Upper lobe of left lung (tissue), 4 donors: ENCODE measurements around the gene BTG2.

Source experiments
- POLR2A ChIP-seq, 4 donors: fragments of 450-650 bp; IDR thresholded peaks; one replicate each; pipeline ENCODE4 v1.5.1; 2016 to 2017; ENCODE audit warnings: antibody characterized with exemption in 4 of 4, mild to moderate bottlenecking in 2 of 4
- POLR2AphosphoS5 ChIP-seq, 2 donors: sonication (generic); formaldehyde crosslinking; IDR thresholded peaks; one replicate each; pipeline ENCODE4 v1.5.1; 2017; ENCODE audit warnings: antibody characterized with exemption in 2 of 2
- TF ChIP-seq, protein P1 (sequence below), 6 experiments: fragments of 450-650 bp in 4 of 6; fragments of 200-600 bp in 2 of 6; sonication (generic) in 2 of 6; IDR thresholded peaks; one replicate each; pipeline ENCODE4 v1.5.1; 2016 to 2019; ENCODE audit warnings: antibody characterized with exemption in 6 of 6

GRCh38 chr1:203267912-203268311 lies 37.4 kb upstream of the BTG2 start:
- TF ChIP-seq, protein P1, sequence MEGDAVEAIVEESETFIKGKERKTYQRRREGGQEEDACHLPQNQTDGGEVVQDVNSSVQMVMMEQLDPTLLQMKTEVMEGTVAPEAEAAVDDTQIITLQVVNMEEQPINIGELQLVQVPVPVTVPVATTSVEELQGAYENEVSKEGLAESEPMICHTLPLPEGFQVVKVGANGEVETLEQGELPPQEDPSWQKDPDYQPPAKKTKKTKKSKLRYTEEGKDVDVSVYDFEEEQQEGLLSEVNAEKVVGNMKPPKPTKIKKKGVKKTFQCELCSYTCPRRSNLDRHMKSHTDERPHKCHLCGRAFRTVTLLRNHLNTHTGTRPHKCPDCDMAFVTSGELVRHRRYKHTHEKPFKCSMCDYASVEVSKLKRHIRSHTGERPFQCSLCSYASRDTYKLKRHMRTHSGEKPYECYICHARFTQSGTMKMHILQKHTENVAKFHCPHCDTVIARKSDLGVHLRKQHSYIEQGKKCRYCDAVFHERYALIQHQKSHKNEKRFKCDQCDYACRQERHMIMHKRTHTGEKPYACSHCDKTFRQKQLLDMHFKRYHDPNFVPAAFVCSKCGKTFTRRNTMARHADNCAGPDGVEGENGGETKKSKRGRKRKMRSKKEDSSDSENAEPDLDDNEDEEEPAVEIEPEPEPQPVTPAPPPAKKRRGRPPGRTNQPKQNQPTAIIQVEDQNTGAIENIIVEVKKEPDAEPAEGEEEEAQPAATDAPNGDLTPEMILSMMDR (IDR thresholded peaks at IDR 0.05) = no peak
- TF ChIP-seq POLR2A (IDR thresholded peaks at IDR 0.05) (no peak), POLR2AphosphoS5 (IDR thresholded peaks at IDR 0.05) (no peak)
